Coronary artery (tissue), 2 donors: ENCODE measurements around the gene PRSS21.

ENCODE experiments used
- DNase-seq: peaks from one replicate; pipeline ENCODE4 v3.0.0-alpha.2; 2017; ENCODE audit warnings: low spot score
- H3K27ac ChIP-seq, 2 donors: fragments of 200-600 bp; sonication (generic); one replicate each; pipeline ENCODE4 v1.5.1; 2016 to 2019
- H3K4me3 ChIP-seq: fragments of 200-600 bp; sonication (generic); 2 replicates; pipeline ENCODE4 v1.5.1; 2016; ENCODE audit warnings: mild to moderate bottlenecking, moderate library complexity
- TF ChIP-seq, protein P1 (sequence below): fragments of 200-600 bp; sonication (generic); IDR thresholded peaks from one replicate; pipeline ENCODE4 v1.5.1; 2019; ENCODE audit warnings: antibody characterized with exemption

PRSS21 gene

DNA sequence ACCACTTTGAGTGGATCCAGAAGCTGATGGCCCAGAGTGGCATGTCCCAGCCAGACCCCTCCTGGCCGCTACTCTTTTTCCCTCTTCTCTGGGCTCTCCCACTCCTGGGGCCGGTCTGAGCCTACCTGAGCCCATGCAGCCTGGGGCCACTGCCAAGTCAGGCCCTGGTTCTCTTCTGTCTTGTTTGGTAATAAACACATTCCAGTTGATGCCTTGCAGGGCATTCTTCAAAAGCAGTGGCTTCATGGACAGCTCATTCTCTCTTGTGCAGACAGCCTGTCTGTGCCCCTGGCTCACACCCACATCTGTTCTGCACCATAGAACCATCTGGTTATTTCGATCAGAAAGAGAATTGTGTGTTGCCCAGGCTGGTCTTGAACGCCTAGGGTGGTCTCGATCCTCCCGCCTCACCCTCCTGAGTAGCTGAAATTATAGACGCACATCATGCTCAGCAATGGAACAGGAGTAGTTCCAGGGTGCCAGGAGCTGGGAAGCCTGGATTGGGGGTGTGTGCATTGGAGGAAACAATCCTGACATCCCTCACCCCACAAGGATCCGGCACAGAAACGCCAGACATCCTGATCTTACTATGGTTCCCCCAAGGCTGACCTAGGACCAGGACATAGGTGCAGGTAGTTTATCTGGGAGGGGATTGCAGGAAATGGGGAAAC lies 4.6 kb downstream of the PRSS21 start:
- no peak for DNase-seq
- TF ChIP-seq, protein P1, sequence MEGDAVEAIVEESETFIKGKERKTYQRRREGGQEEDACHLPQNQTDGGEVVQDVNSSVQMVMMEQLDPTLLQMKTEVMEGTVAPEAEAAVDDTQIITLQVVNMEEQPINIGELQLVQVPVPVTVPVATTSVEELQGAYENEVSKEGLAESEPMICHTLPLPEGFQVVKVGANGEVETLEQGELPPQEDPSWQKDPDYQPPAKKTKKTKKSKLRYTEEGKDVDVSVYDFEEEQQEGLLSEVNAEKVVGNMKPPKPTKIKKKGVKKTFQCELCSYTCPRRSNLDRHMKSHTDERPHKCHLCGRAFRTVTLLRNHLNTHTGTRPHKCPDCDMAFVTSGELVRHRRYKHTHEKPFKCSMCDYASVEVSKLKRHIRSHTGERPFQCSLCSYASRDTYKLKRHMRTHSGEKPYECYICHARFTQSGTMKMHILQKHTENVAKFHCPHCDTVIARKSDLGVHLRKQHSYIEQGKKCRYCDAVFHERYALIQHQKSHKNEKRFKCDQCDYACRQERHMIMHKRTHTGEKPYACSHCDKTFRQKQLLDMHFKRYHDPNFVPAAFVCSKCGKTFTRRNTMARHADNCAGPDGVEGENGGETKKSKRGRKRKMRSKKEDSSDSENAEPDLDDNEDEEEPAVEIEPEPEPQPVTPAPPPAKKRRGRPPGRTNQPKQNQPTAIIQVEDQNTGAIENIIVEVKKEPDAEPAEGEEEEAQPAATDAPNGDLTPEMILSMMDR, result no peak
- no peak overlapping the region for H3K4me3 ChIP-seq
- H3K27ac ChIP-seq, result no peak overlapping the region

GRCh38 chr16:2822158-2822495 lies 5.1 kb downstream of the PRSS21 start:
- Histone ChIP-seq H3K4me3 (no peak overlapping the region), H3K27ac (no peak overlapping the region)
- no peak for DNase-seq
- TF ChIP-seq, protein P1, result no peak

- Histone ChIP-seq H3K4me3 (no peak overlapping the region), H3K27ac (no peak overlapping the region)
- TF ChIP-seq, protein P1, result no peak
- no peak for DNase-seq
Observed at GRCh38 chr16:2822496-2822895, 5.5 kb downstream of the PRSS21 start.

- Histone ChIP-seq H3K27ac (no peak overlapping the region), H3K4me3 (no peak overlapping the region)
- no peak for DNase-seq
- TF ChIP-seq, protein P1, result no peak
Observed at GRCh38 chr16:2824626-2825025, 7.6 kb downstream of the PRSS21 start.

- TF ChIP-seq, protein P1, result no peak
- DNase-seq, result no peak
- Histone ChIP-seq H3K27ac (no peak overlapping the region), H3K4me3 (no peak overlapping the region)
Observed at GRCh38 chr16:2825049-2825742, 8.2 kb downstream of the PRSS21 start.

DNA sequence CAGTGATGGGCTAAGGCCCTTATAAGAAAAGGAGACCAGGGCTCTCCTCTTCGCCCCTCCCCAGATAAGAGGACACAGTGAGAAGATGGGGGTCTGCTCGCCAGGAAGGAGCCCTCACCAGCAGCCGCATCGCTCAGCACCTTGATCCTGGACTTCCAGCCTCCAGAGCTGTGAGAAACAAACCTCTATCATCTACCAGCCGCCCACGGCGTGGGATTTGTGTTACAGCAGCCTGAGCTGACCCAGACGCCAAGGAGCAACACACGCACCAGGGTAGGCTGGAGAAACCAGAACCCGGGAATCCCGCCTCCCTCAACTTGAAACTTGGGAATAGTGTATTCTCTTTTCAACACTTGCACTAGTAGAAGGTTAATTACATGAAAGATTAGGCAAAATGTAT lies 8.9 kb downstream of the PRSS21 start:
- H3K27ac ChIP-seq, result no peak overlapping the region
- no peak for DNase-seq
- H3K4me3 ChIP-seq, result no peak overlapping the region
- TF ChIP-seq, protein P1, result no peak
